ENCODE results near the gene SYNJ1.
"Not testable (repeated sequence)": the region's sequence is repeated elsewhere in the genome, so short reads cannot be mapped to it uniquely, and the experiment has no call there.

The SYNJ1 gene

DNA sequence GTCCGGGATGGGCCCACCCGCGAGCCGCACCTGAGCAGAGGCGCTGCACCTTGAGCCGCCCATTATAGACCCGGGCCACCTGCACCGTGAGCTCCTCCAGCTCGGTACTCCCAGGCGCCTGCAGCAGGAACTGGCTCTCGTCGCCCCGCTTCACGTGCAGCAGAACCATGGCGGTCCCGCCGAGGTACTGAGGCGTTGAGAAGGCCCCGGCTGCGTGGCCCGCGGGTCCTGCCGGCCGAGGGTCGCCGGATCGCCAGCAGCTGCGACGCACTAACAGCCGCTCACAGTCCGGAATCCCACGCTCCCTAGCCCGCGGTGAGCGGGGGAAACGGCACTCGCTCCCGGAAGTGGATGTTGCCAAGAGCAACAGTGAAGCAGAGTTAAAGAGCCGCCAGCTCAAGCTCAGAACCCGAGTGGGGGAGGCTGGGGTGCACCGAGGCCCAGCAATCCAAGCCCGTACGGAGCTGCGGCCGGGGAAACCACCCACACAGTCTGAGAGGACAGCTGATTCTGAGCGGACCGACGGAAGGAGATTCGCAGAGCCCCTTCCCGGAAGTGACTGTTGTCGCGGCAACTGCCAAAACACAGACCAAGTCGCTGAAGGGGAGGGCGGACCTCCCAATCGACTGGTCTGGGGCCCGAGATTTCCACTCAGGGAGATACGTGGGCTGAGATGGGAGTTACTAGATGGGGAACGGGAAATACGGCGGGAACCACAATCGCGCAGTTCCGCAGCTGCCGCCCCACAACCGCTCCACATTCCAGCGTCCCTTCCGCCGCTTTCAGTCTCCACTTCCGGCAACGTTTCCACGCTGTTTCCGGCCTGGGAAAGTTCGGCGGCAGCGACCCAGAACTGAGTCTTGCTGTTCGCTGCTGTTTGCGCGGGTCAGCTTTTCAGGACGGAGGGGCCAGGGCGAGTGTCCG lies 115.5 kb downstream of the SYNJ1 start, which contains the start of gene CFAP298:
CFAP298 (minus strand) TSS at position 303 of the 924 bp plus-strand sequence; CDS start at position 169, 134 bp downstream.
- Histone ChIP-seq H3K9me3 (no peaks in the 10 kb centered on the region), H3K27me3 (no peaks in the 10 kb centered on the region), H3K27ac (peak within 1 kb of the TSS; percentile 82), H3K36me3 (peaks cover 30% of the 10 kb centered on the region), H3K4me1 (peaks cover 21% of the 10 kb centered on the region), H3K4me3 (peak within 1 kb of the TSS; percentile 99), H4K20me1 (peaks cover 19% of the 10 kb centered on the region), H3K9ac (peak within 1 kb of the TSS; percentile 87), H3K4me2 (peak within 1 kb of the TSS; percentile 80)
- no peak for TF ChIP-seq Cebpa-rat (IDR thresholded peaks at IDR 0.05)

DNA sequence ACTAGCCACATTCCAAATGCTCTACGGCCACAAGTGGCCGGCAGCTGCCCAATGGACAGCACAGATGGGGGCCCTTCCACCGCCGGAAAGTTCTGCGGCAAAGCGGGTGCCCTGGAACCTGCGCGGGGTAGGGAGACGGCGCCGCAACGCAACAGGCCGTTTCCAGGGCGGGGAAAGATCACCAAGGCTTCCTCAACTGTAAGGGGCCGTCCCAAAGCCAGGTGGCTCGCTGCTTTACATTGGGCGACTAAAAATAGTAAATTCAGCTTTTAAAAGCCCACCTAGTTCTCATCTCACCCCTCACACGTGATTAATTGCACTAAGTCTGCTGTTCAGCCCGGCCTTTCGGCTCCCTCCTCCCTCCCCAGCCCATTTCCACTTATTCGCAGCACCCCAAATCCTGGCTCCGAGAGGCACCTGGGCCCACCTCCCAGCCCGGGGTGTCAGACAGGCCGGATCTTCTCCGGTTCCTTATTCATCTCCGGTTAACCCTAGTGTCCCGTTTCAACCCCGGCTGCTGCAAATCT lies 116.3 kb downstream of the SYNJ1 start:
- H4K20me1 ChIP-seq = peaks cover 26% of the 10 kb centered on the region
- H3K27me3 ChIP-seq = no peaks in the 10 kb centered on the region
- peak overlapping the region; percentile 80 for H3K4me2 ChIP-seq
- H3K4me1 ChIP-seq = peaks cover 21% of the 10 kb centered on the region
- H3K9ac ChIP-seq = peak overlapping the region; percentile 87
- H3K4me3 ChIP-seq = peak overlapping the region; percentile 99
- H3K27ac ChIP-seq = peak overlapping the region; percentile 82
- H3K36me3 ChIP-seq = peaks cover 38% of the 10 kb centered on the region
- H3K9me3 ChIP-seq = no peaks in the 10 kb centered on the region
- no peak for TF ChIP-seq Cebpa-rat (IDR thresholded peaks at IDR 0.05)

DNA sequence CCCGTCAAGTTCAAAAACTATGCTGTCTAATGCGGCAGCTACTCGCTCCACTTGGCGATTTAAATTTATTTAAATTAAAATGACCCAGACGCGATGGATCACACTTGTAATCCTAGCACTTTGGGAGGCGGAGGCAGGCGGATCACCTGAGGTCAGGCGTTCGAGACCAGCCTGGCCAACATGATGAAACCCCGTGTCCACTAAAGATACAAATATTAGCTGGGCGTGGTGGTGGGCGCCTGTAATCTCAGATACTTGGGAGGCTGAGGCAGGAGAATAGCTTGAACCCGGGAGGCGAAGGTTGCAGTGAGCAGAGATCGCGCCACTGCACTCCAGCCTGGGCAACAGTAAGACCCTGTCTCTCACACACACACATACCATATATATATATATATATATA lies 116.9 kb downstream of the SYNJ1 start:
- H3K27me3 ChIP-seq, H3K9me3 ChIP-seq, H3K27ac ChIP-seq: not testable (repeated sequence)
- Histone ChIP-seq H3K4me2 (peak overlapping the region; percentile 80), H3K4me1 (peaks cover 21% of the 10 kb centered on the region), H4K20me1 (peaks cover 32% of the 10 kb centered on the region), H3K9ac (peak overlapping the region; percentile 87), H3K4me3 (peak overlapping the region; percentile 99), H3K36me3 (peaks cover 44% of the 10 kb centered on the region)

DNA sequence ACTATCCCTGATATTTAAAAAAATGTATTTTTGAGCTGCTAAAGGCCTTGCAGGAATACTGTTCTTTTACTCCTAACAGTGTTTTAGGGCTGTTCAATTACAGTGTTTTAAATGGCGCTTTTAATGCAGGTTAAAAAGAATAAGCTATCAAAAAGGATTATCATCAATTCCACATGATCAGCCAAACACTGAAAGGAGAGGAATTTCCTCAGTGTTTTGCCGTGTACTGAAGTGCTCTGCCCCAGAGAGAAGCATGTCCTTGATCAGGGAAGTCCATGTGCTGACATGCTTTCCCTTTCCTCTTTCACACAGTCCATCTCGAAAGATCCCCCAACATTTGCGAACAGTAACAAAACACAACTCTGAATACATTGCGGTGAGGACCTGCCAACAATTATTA lies 119.0 kb downstream of the SYNJ1 start:
- Histone ChIP-seq H3K4me3 (no peak overlapping the region), H3K27ac (no peak overlapping the region), H3K9ac (no peak overlapping the region), H3K27me3 (no peaks in the 10 kb centered on the region), H3K4me2 (no peak overlapping the region), H3K36me3 (peaks cover 64% of the 10 kb centered on the region), H4K20me1 (peaks cover 42% of the 10 kb centered on the region), H3K4me1 (peaks cover 21% of the 10 kb centered on the region), H3K9me3 (no peaks in the 10 kb centered on the region)
- no peak for TF ChIP-seq Cebpa-rat (IDR thresholded peaks at IDR 0.05)

DNA sequence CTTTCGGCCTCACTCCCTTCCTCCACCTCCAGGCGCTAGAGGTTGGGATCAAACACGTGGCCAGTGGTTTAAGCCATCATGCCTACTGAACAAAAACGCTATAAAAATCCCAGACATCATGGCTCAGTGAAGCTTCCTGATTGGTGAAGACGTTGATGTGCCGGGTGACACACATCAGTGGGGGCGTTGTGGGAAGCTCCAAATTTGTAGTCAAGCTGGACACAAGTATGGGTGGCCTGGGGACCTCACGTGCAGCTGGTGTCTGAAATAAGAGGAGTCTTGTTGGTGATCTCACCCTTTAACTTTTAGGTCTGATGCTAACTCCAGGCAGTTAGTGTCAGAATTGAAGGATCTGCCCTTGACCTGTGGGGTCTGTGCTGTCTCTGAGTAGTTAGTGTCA lies 122.3 kb downstream of the SYNJ1 start:
- Histone ChIP-seq H3K4me3 (no peak overlapping the region), H3K9me3 (no peaks in the 10 kb centered on the region), H4K20me1 (peaks cover 56% of the 10 kb centered on the region), H3K4me2 (no peak overlapping the region), H3K36me3 (peaks cover 90% of the 10 kb centered on the region), H3K9ac (no peak overlapping the region), H3K27ac (no peak overlapping the region), H3K4me1 (peaks cover 8% of the 10 kb centered on the region), H3K27me3 (no peaks in the 10 kb centered on the region)
- TF ChIP-seq Cebpa-rat (IDR thresholded peaks at IDR 0.05) = no peak

DNA sequence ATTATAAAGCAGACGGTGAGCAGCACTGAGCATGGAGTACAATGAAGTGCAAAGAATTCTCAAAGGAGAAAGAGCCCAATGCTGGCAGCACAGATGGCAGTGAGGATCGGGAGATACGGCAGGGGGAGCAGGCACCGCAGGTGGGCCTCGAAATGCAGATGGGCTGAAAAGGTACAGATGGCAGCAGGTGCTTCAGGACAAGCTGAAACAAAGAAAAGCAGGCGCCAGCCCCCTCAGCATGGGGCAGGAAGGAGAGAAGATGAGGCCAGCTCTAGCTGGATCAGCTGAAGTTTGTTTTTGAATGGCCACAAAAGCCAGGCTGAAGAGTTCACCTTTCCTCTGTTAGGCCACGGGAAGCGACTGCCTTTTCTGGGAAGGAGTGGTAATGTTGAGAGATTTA lies 123.3 kb downstream of the SYNJ1 start:
- no peak overlapping the region for H3K27ac ChIP-seq
- no peak overlapping the region for H3K4me2 ChIP-seq
- peaks cover 5% of the 10 kb centered on the region for H3K4me1 ChIP-seq
- H4K20me1 ChIP-seq = peaks cover 56% of the 10 kb centered on the region
- H3K9ac ChIP-seq = no peak overlapping the region
- no peak for TF ChIP-seq Cebpa-rat (IDR thresholded peaks at IDR 0.05)
- H3K36me3 ChIP-seq = peaks cover 92% of the 10 kb centered on the region
- H3K4me3 ChIP-seq = no peak overlapping the region
- no peaks in the 10 kb centered on the region for H3K9me3 ChIP-seq
- no peaks in the 10 kb centered on the region for H3K27me3 ChIP-seq

DNA sequence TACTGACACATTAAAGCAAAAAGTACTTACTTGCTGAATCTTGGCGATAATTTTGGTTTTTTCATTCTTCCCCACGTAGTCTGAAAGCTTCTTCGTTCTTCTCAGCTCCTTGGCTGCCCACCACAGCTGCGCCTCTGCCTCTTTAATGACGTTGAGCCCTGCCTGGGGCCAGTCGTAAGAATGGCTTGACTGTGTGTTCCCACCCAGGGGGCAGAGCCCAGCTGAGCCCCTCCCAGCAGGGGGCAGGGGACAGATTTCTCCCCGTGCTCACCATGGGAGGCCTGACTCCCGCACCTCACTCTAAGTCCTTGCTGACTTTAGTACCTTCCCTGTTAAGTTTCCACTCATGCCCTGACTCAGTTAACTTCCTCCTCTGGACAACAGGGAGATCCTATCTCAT lies 124.7 kb downstream of the SYNJ1 start:
- H4K20me1 ChIP-seq = peaks cover 62% of the 10 kb centered on the region
- no peaks in the 10 kb centered on the region for H3K27me3 ChIP-seq
- H3K4me2 ChIP-seq = no peak overlapping the region
- H3K4me1 ChIP-seq = peaks cover 8% of the 10 kb centered on the region
- no peak overlapping the region for H3K27ac ChIP-seq
- TF ChIP-seq Cebpa-rat (IDR thresholded peaks at IDR 0.05) = no peak
- H3K36me3 ChIP-seq = peaks cover 92% of the 10 kb centered on the region
- H3K9me3 ChIP-seq = no peaks in the 10 kb centered on the region
- H3K9ac ChIP-seq = no peak overlapping the region
- no peak overlapping the region for H3K4me3 ChIP-seq

DNA sequence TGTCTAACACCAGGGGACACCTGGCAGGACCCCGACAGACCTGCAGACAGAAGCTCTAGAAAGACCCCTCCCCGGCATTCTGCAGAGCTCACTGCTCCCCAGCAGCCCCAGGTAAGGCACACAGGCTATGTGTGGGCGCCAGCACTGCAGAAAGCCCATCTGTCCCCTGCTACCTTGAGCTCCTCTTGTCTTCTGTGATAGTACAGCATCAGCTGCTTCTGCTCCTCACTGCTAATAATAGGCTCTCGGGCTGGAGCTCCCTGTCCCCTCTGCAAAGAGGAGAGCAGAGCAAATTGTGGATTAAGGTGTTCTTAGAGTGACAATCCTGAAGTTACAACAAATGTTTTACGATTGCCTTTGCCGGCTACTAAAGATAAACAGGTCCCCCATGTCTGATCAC lies 125.7 kb downstream of the SYNJ1 start:
- H3K9me3 ChIP-seq = no peaks in the 10 kb centered on the region
- no peak for TF ChIP-seq Cebpa-rat (IDR thresholded peaks at IDR 0.05)
- no peak overlapping the region for H3K4me2 ChIP-seq
- no peak overlapping the region for H3K4me3 ChIP-seq
- peaks cover 90% of the 10 kb centered on the region for H3K36me3 ChIP-seq
- H3K27me3 ChIP-seq = no peaks in the 10 kb centered on the region
- H4K20me1 ChIP-seq = peaks cover 61% of the 10 kb centered on the region
- no peak overlapping the region for H3K9ac ChIP-seq
- no peak overlapping the region for H3K27ac ChIP-seq
- peaks cover 8% of the 10 kb centered on the region for H3K4me1 ChIP-seq

DNA sequence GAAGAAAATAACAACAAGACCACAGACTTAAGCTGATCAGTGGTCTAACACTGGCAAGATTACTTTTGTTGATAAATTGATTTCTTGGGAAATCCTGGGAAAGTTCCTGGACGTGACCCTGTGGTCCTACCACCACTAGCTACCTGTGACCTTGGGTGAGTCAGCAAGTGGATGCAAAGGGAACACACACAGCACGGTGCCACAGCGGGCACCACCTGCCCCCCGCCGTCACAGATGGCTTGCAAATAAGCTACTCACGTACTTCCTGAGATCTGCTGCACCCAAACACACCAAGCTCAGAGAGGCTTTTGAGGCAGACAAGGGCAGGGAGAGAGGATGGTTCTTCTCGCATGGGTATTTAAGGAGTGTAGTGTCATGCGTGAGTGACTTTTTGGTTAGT lies 128.3 kb downstream of the SYNJ1 start:
- no peak for TF ChIP-seq Cebpa-rat (IDR thresholded peaks at IDR 0.05)
- Histone ChIP-seq H3K4me1 (peaks cover 8% of the 10 kb centered on the region), H4K20me1 (peaks cover 45% of the 10 kb centered on the region), H3K27ac (no peak overlapping the region), H3K9ac (no peak overlapping the region), H3K9me3 (no peaks in the 10 kb centered on the region), H3K4me2 (no peak overlapping the region), H3K4me3 (no peak overlapping the region), H3K36me3 (peaks cover 64% of the 10 kb centered on the region), H3K27me3 (no peaks in the 10 kb centered on the region)

DNA sequence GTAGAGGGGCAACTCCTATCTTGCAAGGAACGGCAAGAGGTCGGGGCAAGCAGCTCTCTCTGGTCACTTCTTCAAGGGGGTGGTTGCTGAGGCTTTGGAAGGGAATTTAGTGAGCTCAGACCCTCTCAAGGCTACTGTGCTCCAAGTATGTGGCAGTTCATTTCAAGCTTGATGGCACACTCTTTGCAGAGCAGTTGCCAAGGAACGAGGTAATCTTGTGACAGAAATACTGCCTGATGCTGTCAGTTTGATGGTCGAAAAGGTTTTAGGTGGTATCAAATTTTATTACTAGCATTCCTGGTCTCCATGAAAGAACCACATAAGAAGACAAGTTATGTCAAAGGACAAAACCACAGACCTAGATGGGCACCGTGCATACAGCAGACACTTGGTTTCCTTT lies 128.7 kb downstream of the SYNJ1 start:
- Histone ChIP-seq H3K4me3 (no peak overlapping the region), H3K27ac (no peak overlapping the region), H3K36me3 (peaks cover 60% of the 10 kb centered on the region), H3K27me3 (no peaks in the 10 kb centered on the region), H3K4me1 (peaks cover 8% of the 10 kb centered on the region), H3K4me2 (no peak overlapping the region), H3K9me3 (no peaks in the 10 kb centered on the region), H3K9ac (no peak overlapping the region), H4K20me1 (peaks cover 41% of the 10 kb centered on the region)
- TF ChIP-seq Cebpa-rat (IDR thresholded peaks at IDR 0.05) = no peak
